ENCODE results near the gene CTBP2. TPM values are rescaled to one million over a fixed set of nuclear protein-coding genes. Genes with fewer than 3 reads are reported as not detected.

CTBP2 gene
- total RNA-seq, 2 experiments from 2014 or later, result 0.27 to 0.29 TPM

GRCh38 chr10:125013529-125013872 lies 146.9 kb downstream of the CTBP2 start:
- Mint-ChIP-seq H3K36me3 (no peaks in the 10 kb centered on the region), H3K4me1 (ENCODE audit: low read depth) (no peaks in the 10 kb centered on the region), H3K27me3 (peaks cover 6% of the 10 kb centered on the region), H3K27ac (no peak overlapping the region), H3K4me3 (no peak overlapping the region), H3K9me3 (no peaks in the 10 kb centered on the region)
- DNase-seq, result no peak
- CTCF ChIA-PET, result no interaction called here
- intact Hi-C loops (cut with micrococcal nuclease), result no loop called here
- POLR2A ChIA-PET, result no interaction called here

- DNase-seq, result no peak
- POLR2A ChIA-PET, result no interaction called here
- Mint-ChIP-seq H3K4me1 (ENCODE audit: low read depth) (no peaks in the 10 kb centered on the region), H3K27me3 (peaks cover 6% of the 10 kb centered on the region), H3K36me3 (no peaks in the 10 kb centered on the region), H3K9me3 (no peaks in the 10 kb centered on the region), H3K4me3 (no peak overlapping the region), H3K27ac (no peak overlapping the region)
- CTCF ChIA-PET, result no interaction called here
- intact Hi-C loops (cut with micrococcal nuclease), result no loop called here
Measured at GRCh38 chr10:125012851-125013528, 147.4 kb downstream of the CTBP2 start.

GRCh38 chr10:125011926-125012705 lies 148.2 kb downstream of the CTBP2 start:
- Mint-ChIP-seq H3K27ac (no peak overlapping the region), H3K9me3 (no peaks in the 10 kb centered on the region), H3K4me3 (no peak overlapping the region), H3K27me3 (peaks cover 6% of the 10 kb centered on the region), H3K4me1 (ENCODE audit: low read depth) (no peaks in the 10 kb centered on the region), H3K36me3 (no peaks in the 10 kb centered on the region)
- intact Hi-C loops (cut with micrococcal nuclease), result no loop called here
- no peak for DNase-seq
- CTCF ChIA-PET, result no interaction called here
- POLR2A ChIA-PET, result no interaction called here

GRCh38 chr10:125011171-125011925 lies 149.0 kb downstream of the CTBP2 start:
- DNase-seq, result no peak
- peaks cover 6% of the 10 kb centered on the region for H3K27me3 Mint-ChIP-seq
- POLR2A ChIA-PET, result no interaction called here
- no peaks in the 10 kb centered on the region for H3K9me3 Mint-ChIP-seq
- intact Hi-C loops (cut with micrococcal nuclease), result no loop called here
- no peaks in the 10 kb centered on the region for H3K36me3 Mint-ChIP-seq
- no peaks in the 10 kb centered on the region for H3K4me1 Mint-ChIP-seq (ENCODE audit: low read depth)
- H3K27ac Mint-ChIP-seq, result no peak overlapping the region
- no peak overlapping the region for H3K4me3 Mint-ChIP-seq
- CTCF ChIA-PET, result interaction anchor here (1.6 kb wide), 1 partner anchor 19 kb away, joined by 5 read pairs; no protein-coding TSS in a partner anchor

GRCh38 chr10:125010362-125010761 lies 150.0 kb downstream of the CTBP2 start:
- ChIA-PET POLR2A (no interaction called here), CTCF (interaction anchor here (1.6 kb wide), 1 partner anchor 18 kb away, joined by 5 read pairs; no protein-coding TSS in a partner anchor)

GRCh38 chr10:125009661-125010161 lies 150.7 kb downstream of the CTBP2 start:
- H3K9me3 Mint-ChIP-seq, result no peaks in the 10 kb centered on the region
- no peak overlapping the region for H3K4me3 Mint-ChIP-seq
- H3K36me3 Mint-ChIP-seq, result no peaks in the 10 kb centered on the region
- DNase-seq, result no peak
- intact Hi-C loops (cut with micrococcal nuclease), result no loop called here
- POLR2A ChIA-PET, result no interaction called here
- peaks cover 3% of the 10 kb centered on the region for H3K27me3 Mint-ChIP-seq
- CTCF ChIA-PET, result interaction anchor here (0.7 kb wide), 1 partner anchor 17 kb away, joined by 3 read pairs; no protein-coding TSS in a partner anchor
- no peaks in the 10 kb centered on the region for H3K4me1 Mint-ChIP-seq (ENCODE audit: low read depth)
- no peak overlapping the region for H3K27ac Mint-ChIP-seq

More at GRCh38 chr10:125010362-125010761, 150.0 kb downstream of the CTBP2 start:
- intact Hi-C loops (cut with micrococcal nuclease), result no loop called here
- no peak for DNase-seq
- Mint-ChIP-seq H3K4me3 (no peak overlapping the region), H3K4me1 (ENCODE audit: low read depth) (no peaks in the 10 kb centered on the region), H3K9me3 (no peaks in the 10 kb centered on the region), H3K27me3 (peaks cover 4% of the 10 kb centered on the region), H3K27ac (no peak overlapping the region), H3K36me3 (no peaks in the 10 kb centered on the region)

- POLR2A ChIA-PET, result no interaction called here
- intact Hi-C loops (cut with micrococcal nuclease), result no loop called here
- DNase-seq, result no peak
- H3K27ac Mint-ChIP-seq, result no peak overlapping the region
- H3K36me3 Mint-ChIP-seq, result no peaks in the 10 kb centered on the region
- H3K27me3 Mint-ChIP-seq, result peaks cover 3% of the 10 kb centered on the region
- CTCF ChIA-PET, result interaction anchor here (0.7 kb wide), 1 partner anchor 17 kb away, joined by 3 read pairs; no protein-coding TSS in a partner anchor
- H3K4me3 Mint-ChIP-seq, result no peak overlapping the region
- H3K9me3 Mint-ChIP-seq, result no peaks in the 10 kb centered on the region
- no peaks in the 10 kb centered on the region for H3K4me1 Mint-ChIP-seq (ENCODE audit: low read depth)
Measured at GRCh38 chr10:125008689-125009638, 151.4 kb downstream of the CTBP2 start.

GRCh38 chr10:125007436-125007835 lies 152.9 kb downstream of the CTBP2 start:
- no peak overlapping the region for H3K4me3 Mint-ChIP-seq
- no peaks in the 10 kb centered on the region for H3K27me3 Mint-ChIP-seq
- H3K4me1 Mint-ChIP-seq (ENCODE audit: low read depth), result no peaks in the 10 kb centered on the region
- H3K27ac Mint-ChIP-seq, result no peak overlapping the region
- intact Hi-C loops (cut with micrococcal nuclease), result no loop called here
- POLR2A ChIA-PET, result no interaction called here
- DNase-seq, result no peak
- no peaks in the 10 kb centered on the region for H3K9me3 Mint-ChIP-seq
- CTCF ChIA-PET, result no interaction called here
- no peaks in the 10 kb centered on the region for H3K36me3 Mint-ChIP-seq

GRCh38 chr10:125006921-125007426 lies 153.4 kb downstream of the CTBP2 start:
- Mint-ChIP-seq H3K36me3 (no peaks in the 10 kb centered on the region), H3K9me3 (no peaks in the 10 kb centered on the region), H3K27me3 (no peaks in the 10 kb centered on the region), H3K4me3 (no peak overlapping the region), H3K27ac (no peak overlapping the region), H3K4me1 (ENCODE audit: low read depth) (no peaks in the 10 kb centered on the region)
- POLR2A ChIA-PET, result no interaction called here
- intact Hi-C loops (cut with micrococcal nuclease), result no loop called here
- no peak for DNase-seq
- CTCF ChIA-PET, result no interaction called here

- H3K36me3 Mint-ChIP-seq, result no peaks in the 10 kb centered on the region
- H3K4me1 Mint-ChIP-seq (ENCODE audit: low read depth), result no peaks in the 10 kb centered on the region
- DNase-seq, result no peak
- ChIA-PET CTCF (no interaction called here), POLR2A (no interaction called here)
- intact Hi-C loops (cut with micrococcal nuclease), result no loop called here
- H3K4me3 Mint-ChIP-seq, result no peak overlapping the region
- H3K27ac Mint-ChIP-seq, result no peak overlapping the region
- no peaks in the 10 kb centered on the region for H3K9me3 Mint-ChIP-seq
- H3K27me3 Mint-ChIP-seq, result no peaks in the 10 kb centered on the region
Measured at GRCh38 chr10:125006188-125006680, 154.1 kb downstream of the CTBP2 start.

GRCh38 chr10:125005312-125006187 lies 154.8 kb downstream of the CTBP2 start:
- Mint-ChIP-seq H3K27me3 (peaks cover 2% of the 10 kb centered on the region), H3K27ac (no peak overlapping the region), H3K9me3 (no peaks in the 10 kb centered on the region), H3K4me1 (ENCODE audit: low read depth) (no peaks in the 10 kb centered on the region), H3K36me3 (no peaks in the 10 kb centered on the region), H3K4me3 (no peak overlapping the region)
- POLR2A ChIA-PET, result no interaction called here
- no peak for DNase-seq
- intact Hi-C loops (cut with micrococcal nuclease), result no loop called here
- CTCF ChIA-PET, result no interaction called here

All from activated CD4-positive, alpha-beta memory T cell treated with anti-CD3 and anti-CD28 coated beads for 36 hours (primary cell).